ENCODE data around the gene ACSL1.

- TF ChIP-seq, protein P1, sequence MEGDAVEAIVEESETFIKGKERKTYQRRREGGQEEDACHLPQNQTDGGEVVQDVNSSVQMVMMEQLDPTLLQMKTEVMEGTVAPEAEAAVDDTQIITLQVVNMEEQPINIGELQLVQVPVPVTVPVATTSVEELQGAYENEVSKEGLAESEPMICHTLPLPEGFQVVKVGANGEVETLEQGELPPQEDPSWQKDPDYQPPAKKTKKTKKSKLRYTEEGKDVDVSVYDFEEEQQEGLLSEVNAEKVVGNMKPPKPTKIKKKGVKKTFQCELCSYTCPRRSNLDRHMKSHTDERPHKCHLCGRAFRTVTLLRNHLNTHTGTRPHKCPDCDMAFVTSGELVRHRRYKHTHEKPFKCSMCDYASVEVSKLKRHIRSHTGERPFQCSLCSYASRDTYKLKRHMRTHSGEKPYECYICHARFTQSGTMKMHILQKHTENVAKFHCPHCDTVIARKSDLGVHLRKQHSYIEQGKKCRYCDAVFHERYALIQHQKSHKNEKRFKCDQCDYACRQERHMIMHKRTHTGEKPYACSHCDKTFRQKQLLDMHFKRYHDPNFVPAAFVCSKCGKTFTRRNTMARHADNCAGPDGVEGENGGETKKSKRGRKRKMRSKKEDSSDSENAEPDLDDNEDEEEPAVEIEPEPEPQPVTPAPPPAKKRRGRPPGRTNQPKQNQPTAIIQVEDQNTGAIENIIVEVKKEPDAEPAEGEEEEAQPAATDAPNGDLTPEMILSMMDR (IDR thresholded peaks at IDR 0.05; ENCODE audit: low read depth, low read length), result no peak
- no peak for TF ChIP-seq MAX (IDR thresholded peaks at IDR 0.05; ENCODE audit: low read depth, low read length)
Observed at GRCh38 chr4:184794470-184794869, 31.3 kb downstream of the ACSL1 start.

Data from NB4 (cell line).